ENCODE results near the gene AUTS2. TPM values are rescaled to one million over a fixed set of nuclear protein-coding genes. Genes with fewer than 3 reads are reported as not detected.

AUTS2 gene
- total RNA-seq, 5 donors from 2014 or later (not counting 1 experiment from before 2014, with no cell fraction given): 10.6 to 66.2 (median 37.6) TPM

- Mint-ChIP-seq H3K9me3 (no peaks in the 10 kb centered on the region), H3K4me3 (no peak overlapping the region), H3K27ac (no peak overlapping the region), H3K36me3 (no peaks in the 10 kb centered on the region), H3K4me1 (no peaks in the 10 kb centered on the region), H3K27me3 (no peaks in the 10 kb centered on the region)
- DNase-seq (no peak), ATAC-seq (replicated peaks in 1 of 4) (no peak)
- 100% methylated on average over 1 of the region's 1 CpG for WGBS (ENCODE audit: insufficient coverage)
- H3K4me3 ChIP-seq (ENCODE audit: control insufficient read depth in 1 of 2, extremely low read depth in 1 of 2, low read length in 1 of 2): no peak overlapping the region
- H3K9me3 ChIP-seq: no peaks in the 10 kb centered on the region
- H3K27ac ChIP-seq (ENCODE audit: low read length): no peak overlapping the region
- ChIA-PET POLR2A (no interaction called here), CTCF (no interaction called here)
- H3K4me1 ChIP-seq (ENCODE audit: control insufficient read depth in 1 of 2, extremely low read depth in 1 of 2, insufficient read depth in 2 of 2, low read length in 2 of 2): no peaks in the 10 kb centered on the region
- peaks cover 0 to 3% of the 10 kb centered on the region in 2 experiments for H3K27me3 ChIP-seq (replicated peaks in 1 of 2; ENCODE audit: control insufficient read depth in 2 of 2, extremely low read depth in 1 of 2, insufficient read depth in 2 of 2, low read length in 1 of 2)
- no peaks in the 10 kb centered on the region for H3K36me3 ChIP-seq (ENCODE audit: control insufficient read depth in 2 of 2, extremely low read depth in 1 of 2, insufficient read depth in 1 of 2, low read length in 1 of 2)
Observed at GRCh38 chr7:69769826-69770225, 171.6 kb downstream of the AUTS2 start.

GRCh38 chr7:69770613-69771012, 172.3 kb downstream of the AUTS2 start:
- Mint-ChIP-seq H3K4me3 (no peak overlapping the region), H3K27ac (no peak overlapping the region), H3K9me3 (no peaks in the 10 kb centered on the region), H3K27me3 (no peaks in the 10 kb centered on the region), H3K4me1 (no peaks in the 10 kb centered on the region), H3K36me3 (no peaks in the 10 kb centered on the region)
- peaks cover 0 to 3% of the 10 kb centered on the region in 2 experiments for H3K27me3 ChIP-seq (replicated peaks in 1 of 2; ENCODE audit: control insufficient read depth in 2 of 2, extremely low read depth in 1 of 2, insufficient read depth in 2 of 2, low read length in 1 of 2)
- no peaks in the 10 kb centered on the region for H3K36me3 ChIP-seq (ENCODE audit: control insufficient read depth in 2 of 2, extremely low read depth in 1 of 2, insufficient read depth in 1 of 2, low read length in 1 of 2)
- H3K9me3 ChIP-seq: no peaks in the 10 kb centered on the region
- DNase-seq (no peak), ATAC-seq (replicated peaks in 1 of 4) (no peak)
- ChIA-PET POLR2A (no interaction called here), CTCF (no interaction called here)
- WGBS (ENCODE audit: insufficient coverage): no CpG with 5 or more reads among the region's 6 CpGs
- no peaks in the 10 kb centered on the region for H3K4me1 ChIP-seq (ENCODE audit: control insufficient read depth in 1 of 2, extremely low read depth in 1 of 2, insufficient read depth in 2 of 2, low read length in 2 of 2)
- no peak overlapping the region for H3K27ac ChIP-seq (ENCODE audit: low read length)
- H3K4me3 ChIP-seq (ENCODE audit: control insufficient read depth in 1 of 2, extremely low read depth in 1 of 2, low read length in 1 of 2): no peak overlapping the region

GRCh38 chr7:69772718-69773436, 174.6 kb downstream of the AUTS2 start:
- ATAC-seq (replicated peaks in 1 of 4): no peak
- Mint-ChIP-seq H3K4me1 (no peaks in the 10 kb centered on the region), H3K36me3 (no peaks in the 10 kb centered on the region), H3K4me3 (no peak overlapping the region), H3K27me3 (no peaks in the 10 kb centered on the region), H3K9me3 (no peaks in the 10 kb centered on the region), H3K27ac (no peak overlapping the region)
- H3K27ac ChIP-seq (ENCODE audit: low read length): no peak overlapping the region
- H3K9me3 ChIP-seq: no peaks in the 10 kb centered on the region
- no peaks in the 10 kb centered on the region for H3K4me1 ChIP-seq (ENCODE audit: control insufficient read depth in 1 of 2, extremely low read depth in 1 of 2, insufficient read depth in 2 of 2, low read length in 2 of 2)
- H3K4me3 ChIP-seq (ENCODE audit: control insufficient read depth in 1 of 2, extremely low read depth in 1 of 2, low read length in 1 of 2): no peak overlapping the region
- WGBS (ENCODE audit: insufficient coverage): 83% methylated on average over 6 of the region's 9 CpGs
- H3K27me3 ChIP-seq (replicated peaks in 1 of 2; ENCODE audit: control insufficient read depth in 2 of 2, extremely low read depth in 1 of 2, insufficient read depth in 2 of 2, low read length in 1 of 2): peaks cover 0 to 3% of the 10 kb centered on the region in 2 experiments
- POLR2A ChIA-PET: interaction anchor here in 1 of 2 donors (0.7 kb wide), 1 partner anchor 88 kb away, joined by 7 read pairs; no protein-coding TSS in a partner anchor
- no peak for DNase-seq
- CTCF ChIA-PET: interaction anchor here in 1 of 2 donors (0.6 kb wide), 1 partner anchor 96 kb away, joined by 3 read pairs; no protein-coding TSS in a partner anchor
- H3K36me3 ChIP-seq (ENCODE audit: control insufficient read depth in 2 of 2, extremely low read depth in 1 of 2, insufficient read depth in 1 of 2, low read length in 1 of 2): no peaks in the 10 kb centered on the region

- Histone ChIP-seq H3K27ac (ENCODE audit: low read length) (no peak overlapping the region), H3K9me3 (no peaks in the 10 kb centered on the region), H3K4me1 (ENCODE audit: control insufficient read depth in 1 of 2, extremely low read depth in 1 of 2, insufficient read depth in 2 of 2, low read length in 2 of 2) (no peaks in the 10 kb centered on the region), H3K4me3 (ENCODE audit: control insufficient read depth in 1 of 2, extremely low read depth in 1 of 2, low read length in 1 of 2) (no peak overlapping the region), H3K27me3 (replicated peaks in 1 of 2; ENCODE audit: control insufficient read depth in 2 of 2, extremely low read depth in 1 of 2, insufficient read depth in 2 of 2, low read length in 1 of 2) (peaks cover 0 to 3% of the 10 kb centered on the region in 2 experiments), H3K36me3 (ENCODE audit: control insufficient read depth in 2 of 2, extremely low read depth in 1 of 2, insufficient read depth in 1 of 2, low read length in 1 of 2) (no peaks in the 10 kb centered on the region)
- Mint-ChIP-seq H3K27me3 (no peaks in the 10 kb centered on the region), H3K4me1 (no peaks in the 10 kb centered on the region), H3K9me3 (no peaks in the 10 kb centered on the region), H3K27ac (no peak overlapping the region), H3K4me3 (no peak overlapping the region), H3K36me3 (no peaks in the 10 kb centered on the region)
- 75% methylated on average over 8 of the region's 9 CpGs for whole genome bisulfite sequencing (ENCODE audit: insufficient coverage)
- ChIA-PET CTCF (interaction anchor here in 1 of 2 donors (0.6 kb wide), 1 partner anchor 97 kb away, joined by 3 read pairs; no protein-coding TSS in a partner anchor), POLR2A (interaction anchor here in 1 of 2 donors (0.7 kb wide), 1 partner anchor 87 kb away, joined by 7 read pairs; no protein-coding TSS in a partner anchor)
- DNase-seq: no peak
- no peak for ATAC-seq (replicated peaks in 1 of 4)
Observed at GRCh38 chr7:69773535-69774225, 175.4 kb downstream of the AUTS2 start.

GRCh38 chr7:69775231-69775771, 177.0 kb downstream of the AUTS2 start:
- Mint-ChIP-seq H3K27ac (no peak overlapping the region), H3K9me3 (no peaks in the 10 kb centered on the region), H3K4me3 (no peak overlapping the region), H3K36me3 (no peaks in the 10 kb centered on the region), H3K4me1 (no peaks in the 10 kb centered on the region), H3K27me3 (no peaks in the 10 kb centered on the region)
- DNase-seq: no peak
- Histone ChIP-seq H3K4me1 (ENCODE audit: control insufficient read depth in 1 of 2, extremely low read depth in 1 of 2, insufficient read depth in 2 of 2, low read length in 2 of 2) (no peaks in the 10 kb centered on the region), H3K27me3 (replicated peaks in 1 of 2; ENCODE audit: control insufficient read depth in 2 of 2, extremely low read depth in 1 of 2, insufficient read depth in 2 of 2, low read length in 1 of 2) (peaks cover 0 to 3% of the 10 kb centered on the region in 2 experiments), H3K4me3 (ENCODE audit: control insufficient read depth in 1 of 2, extremely low read depth in 1 of 2, low read length in 1 of 2) (no peak overlapping the region), H3K36me3 (ENCODE audit: control insufficient read depth in 2 of 2, extremely low read depth in 1 of 2, insufficient read depth in 1 of 2, low read length in 1 of 2) (no peaks in the 10 kb centered on the region), H3K9me3 (no peaks in the 10 kb centered on the region), H3K27ac (ENCODE audit: low read length) (no peak overlapping the region)
- ATAC-seq (replicated peaks in 1 of 4): no peak
- ChIA-PET POLR2A (no interaction called here), CTCF (no interaction called here)
- WGBS (ENCODE audit: insufficient coverage): 94% methylated on average over 5 of the region's 6 CpGs

GRCh38 chr7:69776611-69777010, 178.3 kb downstream of the AUTS2 start:
- H3K27ac Mint-ChIP-seq: no peak overlapping the region
- ATAC-seq (replicated peaks in 1 of 4): no peak
- H3K36me3 Mint-ChIP-seq: no peaks in the 10 kb centered on the region
- H3K4me1 ChIP-seq (ENCODE audit: control insufficient read depth in 1 of 2, extremely low read depth in 1 of 2, insufficient read depth in 2 of 2, low read length in 2 of 2): no peaks in the 10 kb centered on the region
- no peak overlapping the region for H3K27ac ChIP-seq (ENCODE audit: low read length)
- ChIA-PET POLR2A (no interaction called here), CTCF (no interaction called here)
- no peak for DNase-seq
- H3K36me3 ChIP-seq (ENCODE audit: control insufficient read depth in 2 of 2, extremely low read depth in 1 of 2, insufficient read depth in 1 of 2, low read length in 1 of 2): no peaks in the 10 kb centered on the region
- no CpG with 5 or more reads among the region's 1 CpG for WGBS (ENCODE audit: insufficient coverage)
- no peaks in the 10 kb centered on the region for H3K9me3 Mint-ChIP-seq
- H3K27me3 Mint-ChIP-seq: no peaks in the 10 kb centered on the region
- no peak overlapping the region for H3K4me3 ChIP-seq (ENCODE audit: control insufficient read depth in 1 of 2, extremely low read depth in 1 of 2, low read length in 1 of 2)
- peaks cover 0 to 3% of the 10 kb centered on the region in 2 experiments for H3K27me3 ChIP-seq (replicated peaks in 1 of 2; ENCODE audit: control insufficient read depth in 2 of 2, extremely low read depth in 1 of 2, insufficient read depth in 2 of 2, low read length in 1 of 2)
- H3K4me3 Mint-ChIP-seq: no peak overlapping the region
- no peaks in the 10 kb centered on the region for H3K9me3 ChIP-seq
- no peaks in the 10 kb centered on the region for H3K4me1 Mint-ChIP-seq

Measured in T-cell (primary cell).